ENCODE measurements around the gene TGM1. TPM values are rescaled to one million over a fixed set of nuclear protein-coding genes. Genes with fewer than 3 reads are reported as not detected.

TGM1 gene
- total and polyA plus RNA-seq, 2 experiments from 2014 or later, result 0.33 to 1.5 TPM

GRCh38 chr14:24256960-24257359 lies 6.0 kb downstream of the TGM1 start:
- H3K9me3 ChIP-seq (ENCODE audit: low read depth), result no peaks in the 10 kb centered on the region
- no peak overlapping the region for H3K4me2 ChIP-seq
- 90% methylated on average over 4 of the region's 4 CpGs for WGBS (ENCODE audit: low lambda C conversion rate, missing lambda C conversion rate)
- no peak overlapping the region for H2AFZ ChIP-seq
- DNase-seq (ENCODE audit: low spot score), result no peak
- TF ChIP-seq EZH2phosphoT487 (IDR thresholded peaks at IDR 0.05; ENCODE audit: low read depth, severe bottlenecking, unreplicated experiment) (no peak), CTCF (IDR thresholded peaks at IDR 0.05; ENCODE audit: poor library complexity) (no peak), EZH2 (IDR thresholded peaks at IDR 0.05; ENCODE audit: borderline replicate concordance) (no peak)
- H3K27me3 ChIP-seq, result no peaks in the 10 kb centered on the region
- no peaks in the 10 kb centered on the region for H3K79me2 ChIP-seq
- peaks cover 8% of the 10 kb centered on the region for H3K4me1 ChIP-seq (ENCODE audit: insufficient read depth)
- no peaks in the 10 kb centered on the region for H4K20me1 ChIP-seq (ENCODE audit: insufficient read depth, poor library complexity, severe bottlenecking)
- H3K9me2 ChIP-seq (replicated peaks; ENCODE audit: insufficient read depth), result no peaks in the 10 kb centered on the region
- no peaks in the 10 kb centered on the region for H3K36me3 ChIP-seq (replicated peaks; ENCODE audit: insufficient read depth, low read depth)
- H3K27ac ChIP-seq, result no peak overlapping the region
- H3K4me3 ChIP-seq, result no peak overlapping the region

- H3K27me3 ChIP-seq, result no peaks in the 10 kb centered on the region
- H3K9me2 ChIP-seq (replicated peaks; ENCODE audit: insufficient read depth), result no peaks in the 10 kb centered on the region
- H4K20me1 ChIP-seq (ENCODE audit: insufficient read depth, poor library complexity, severe bottlenecking), result no peaks in the 10 kb centered on the region
- no peaks in the 10 kb centered on the region for H3K79me2 ChIP-seq
- TF ChIP-seq CTCF (IDR thresholded peaks at IDR 0.05; ENCODE audit: poor library complexity) (no peak), EZH2 (IDR thresholded peaks at IDR 0.05; ENCODE audit: borderline replicate concordance) (no peak), EZH2phosphoT487 (IDR thresholded peaks at IDR 0.05; ENCODE audit: low read depth, severe bottlenecking, unreplicated experiment) (no peak)
- H3K4me3 ChIP-seq, result no peak overlapping the region
- H2AFZ ChIP-seq, result no peak overlapping the region
- no peaks in the 10 kb centered on the region for H3K36me3 ChIP-seq (replicated peaks; ENCODE audit: insufficient read depth, low read depth)
- H3K4me1 ChIP-seq (ENCODE audit: insufficient read depth), result peaks cover 8% of the 10 kb centered on the region
- H3K4me2 ChIP-seq, result no peak overlapping the region
- H3K9me3 ChIP-seq (ENCODE audit: low read depth), result no peaks in the 10 kb centered on the region
- DNase-seq (ENCODE audit: low spot score), result no peak
- H3K27ac ChIP-seq, result no peak overlapping the region
- 89% methylated on average over 12 of the region's 12 CpGs for WGBS (ENCODE audit: low lambda C conversion rate, missing lambda C conversion rate)
Measured at GRCh38 chr14:24255931-24256711, 6.9 kb downstream of the TGM1 start.

GRCh38 chr14:24255438-24255837 lies 7.5 kb downstream of the TGM1 start:
- H3K9me3 ChIP-seq (ENCODE audit: low read depth), result no peaks in the 10 kb centered on the region
- no peaks in the 10 kb centered on the region for H4K20me1 ChIP-seq (ENCODE audit: insufficient read depth, poor library complexity, severe bottlenecking)
- H3K79me2 ChIP-seq, result no peaks in the 10 kb centered on the region
- H3K36me3 ChIP-seq (replicated peaks; ENCODE audit: insufficient read depth, low read depth), result no peaks in the 10 kb centered on the region
- H3K9me2 ChIP-seq (replicated peaks; ENCODE audit: insufficient read depth), result no peaks in the 10 kb centered on the region
- H3K4me3 ChIP-seq, result no peak overlapping the region
- H2AFZ ChIP-seq, result no peak overlapping the region
- no peak for DNase-seq (ENCODE audit: low spot score)
- TF ChIP-seq EZH2 (IDR thresholded peaks at IDR 0.05; ENCODE audit: borderline replicate concordance), result no peak
- no peak for TF ChIP-seq EZH2phosphoT487 (IDR thresholded peaks at IDR 0.05; ENCODE audit: low read depth, severe bottlenecking, unreplicated experiment)
- no peak for TF ChIP-seq CTCF (IDR thresholded peaks at IDR 0.05; ENCODE audit: poor library complexity)
- WGBS (ENCODE audit: low lambda C conversion rate, missing lambda C conversion rate), result 83% methylated on average over 8 of the region's 8 CpGs
- H3K27ac ChIP-seq, result no peak overlapping the region
- peaks cover 8% of the 10 kb centered on the region for H3K4me1 ChIP-seq (ENCODE audit: insufficient read depth)
- no peak overlapping the region for H3K4me2 ChIP-seq
- H3K27me3 ChIP-seq, result no peaks in the 10 kb centered on the region

All from hepatocyte (in vitro differentiated cells).